K562 (cell line): ENCODE measurements around the gene DCAF7. TPM values are rescaled to one million over a fixed set of nuclear protein-coding genes. Genes with fewer than 3 reads are reported as not detected.

Source experiments
- ATAC-seq: fragments of 200-7000 bp; cut with Tn5 transposase; 3 replicates; pipeline ENCODE4 v1.9.1; 2020; ENCODE audit warnings: moderate library complexity
- BruUV-seq: library from RNA; stranded (reverse); fragments of 400-500 nt; replicated peaks from 2 replicates; lab custom pipeline; 2021; lab: Mats Ljungman, UMichigan
- CTCF ChIA-PET: fragments of 300-600 bp; formaldehyde crosslinking; extraction: SDS; loops from one replicate; lab custom pipeline; 2021; ENCODE audit warnings: low intra/inter-chr PET ratio; lab: Yijun Ruan, JAX
- POLR2A ChIA-PET: fragments of 300-600, 350-650 bp; sonication (Branson Sonifier 250); formaldehyde crosslinking; extraction: SDS; loops from one replicate; lab custom pipeline; 2021; ENCODE audit warnings: antibody characterized with exemption, inconsistent platforms; lab: Yijun Ruan, JAX
- DNase-seq, 4 experiments: peaks; one replicate each; pipeline versions ENCODE4 v3.0.0 to v3.0.0-alpha.2; 2011 to 2018; ENCODE audit warnings: low spot score in 3 of 4, mixed read lengths in 3 of 4; ENCODE audit errors: extremely low read depth in 1 of 4
- FAIRE-seq: peaks from 2 replicates; lab custom pipeline; 2011; peaks lifted over from hg19 to GRCh38; lab: Jason Lieb, UNC
- H2AFZ ChIP-seq: 2 replicates; pipeline ENCODE4 v1.6.0; 2011; ENCODE audit warnings: low read depth, low read length, control low read depth, inconsistent platforms
- H3K27ac ChIP-seq: fragments of 200-600 bp; 3 replicates; pipeline ENCODE4 v1.8.0; 2011; ENCODE audit warnings: low read depth, mild to moderate bottlenecking, control low read depth, inconsistent platforms, low read length, moderate library complexity, mixed read lengths; ENCODE audit errors: extremely low read depth
- H3K27me3 ChIP-seq, 2 experiments: fragments of 300-600 bp in 1 of 2; 2 replicates in 1 of 2; 3 replicates in 1 of 2; pipeline versions ENCODE4 v1.6.0 to v1.8.0; 2011; ENCODE audit warnings: inconsistent platforms in 2 of 2, low read length in 2 of 2, mild to moderate bottlenecking in 1 of 2, mixed read lengths in 1 of 2, moderate library complexity in 1 of 2; ENCODE audit not compliant: control insufficient read depth in 2 of 2, insufficient read depth in 2 of 2
- H3K36me3 ChIP-seq: fragments of 300-600 bp; 3 replicates; pipeline ENCODE4 v1.8.0; 2011; ENCODE audit warnings: mild to moderate bottlenecking, low read length, inconsistent platforms; ENCODE audit not compliant: control insufficient read depth, insufficient read depth
- H3K4me1 ChIP-seq, 2 experiments: fragments of 200-600 bp in 1 of 2; replicated peaks in 1 of 2; 2 replicates in 1 of 2; 3 replicates in 1 of 2; pipeline versions ENCODE4 v1.5.1 to v1.8.0; 2011; ENCODE audit warnings: inconsistent platforms in 2 of 2, low read length in 2 of 2, mild to moderate bottlenecking in 1 of 2, mixed read lengths in 1 of 2, moderate library complexity in 1 of 2; ENCODE audit not compliant: control insufficient read depth in 2 of 2, insufficient read depth in 2 of 2
- H3K4me2 ChIP-seq: 2 replicates; pipeline ENCODE4 v1.6.1; 2011; ENCODE audit warnings: low read length, control low read depth, inconsistent platforms, mixed read lengths; ENCODE audit not compliant: insufficient read depth
- H3K4me3 ChIP-seq: fragments of 200-600 bp; sonication (generic), shearing (Covaris generic); 2 replicates; pipeline ENCODE4 v1.5.1; 2016; ENCODE audit warnings: control low read depth, inconsistent platforms
- H3K79me2 ChIP-seq: fragments of 200-600 bp; 3 replicates; pipeline ENCODE4 v1.8.0; 2011; ENCODE audit warnings: low read length, inconsistent platforms; ENCODE audit not compliant: control insufficient read depth, insufficient read depth
- H3K9ac ChIP-seq, 2 experiments: 2 replicates each; pipeline versions ENCODE4 v1.6.0 to v1.6.1; 2011; ENCODE audit warnings: low read depth in 2 of 2, low read length in 2 of 2, control low read depth in 1 of 2, inconsistent platforms in 1 of 2, mild to moderate bottlenecking in 1 of 2, mixed read lengths in 1 of 2; ENCODE audit not compliant: insufficient read depth in 1 of 2
- H3K9me1 ChIP-seq: one replicate; pipeline ENCODE4 v1.6.0; 2011; ENCODE audit warnings: inconsistent platforms, mild to moderate bottlenecking, low read length, moderate library complexity; ENCODE audit not compliant: control insufficient read depth, insufficient read depth
- H3K9me3 ChIP-seq: replicated peaks from 2 replicates; pipeline ENCODE4 v1.5.1; 2011; ENCODE audit warnings: low read depth, low read length, inconsistent platforms; ENCODE audit not compliant: control insufficient read depth, insufficient read depth
- H4K20me1 ChIP-seq: replicated peaks from 2 replicates; pipeline ENCODE4 v1.6.1; 2011; ENCODE audit warnings: low read length, inconsistent platforms, mixed read lengths; ENCODE audit not compliant: control insufficient read depth, insufficient read depth
- ESRRB ChIP-seq: fragments of 250-450 bp; sonication (Bioruptor Pico); IDR thresholded peaks from 2 replicates; pipeline ENCODE4 v1.5.0; 2020; ENCODE audit warnings: mild to moderate bottlenecking, moderate library complexity, borderline replicate concordance
- FUS ChIP-seq: fragments of 200-400 bp; formaldehyde crosslinking; optimal IDR thresholded peaks from 2 replicates; pipeline ENCODE3; 2017; ENCODE audit warnings: low read depth, low read length
- KAT8 ChIP-seq: fragments of 450-650 bp; IDR thresholded peaks from 2 replicates; pipeline ENCODE4 v1.6.1; 2016; ENCODE audit warnings: low read depth, mild to moderate bottlenecking
- RAD51 ChIP-seq: fragments of 450-650 bp; IDR thresholded peaks from 2 replicates; pipeline ENCODE4 v1.7.1; 2016; ENCODE audit warnings: low read depth, mild to moderate bottlenecking, borderline replicate concordance
- YBX1 ChIP-seq: fragments of 450-650 bp; IDR thresholded peaks from 2 replicates; pipeline ENCODE4 v1.7.1; 2016; ENCODE audit warnings: mild to moderate bottlenecking
- ZNF134 ChIP-seq: fragments of 250-450 bp; sonication (Bioruptor Pico); conservative IDR thresholded peaks from 2 replicates; pipeline ENCODE4 v1.4.0; 2020
- ZNF76 ChIP-seq: fragments of 250-450 bp; sonication (Bioruptor Pico); IDR thresholded peaks from 2 replicates; pipeline ENCODE4 v1.4.0; 2020; ENCODE audit warnings: mild to moderate bottlenecking, moderate library complexity, borderline replicate concordance
- WGBS: fragments of 100-300 bp; shearing (Covaris generic); methylation state at CpG from one replicate; pipeline ENCODE4 v1.1.6; 2016; ENCODE audit warnings: low coverage, mixed read lengths; ENCODE audit not compliant: insufficient coverage; ENCODE audit errors: missing lambda C conversion rate; 5-methylcytosine and 5-hydroxymethylcytosine counted together
- in situ Hi-C: fragments of 300-500 bp; cut with MboI; formaldehyde crosslinking; loops from 4 replicates; pipeline ENCODE4 v1.15.0; 2018; ENCODE audit warnings: inconsistent platforms, mixed read lengths
- intact Hi-C: fragments of 100-400 bp; cut with micrococcal nuclease; formaldehyde crosslinking; loops from 2 replicates; pipeline ENCODE4 v1.14.2; 2022
- polyA plus RNA-seq, 8 experiments: library from polyadenylated mRNA; depleted of rRNA in 4 of 8; stranded (reverse) in 5 of 8; unstranded in 3 of 8; fragments of >200 nt; fragmentation: Nextera tagmentation in 2 of 8; fragmentation: Illumina TruSeq in 1 of 8; extraction: Ambion mirVana in 2 of 8; extraction: Trizol in 1 of 8; gene quantifications; 2 replicates each; pipeline versions ENCODE4 v1.2.1 to v1.2.3, GENCODE V29; 2011 to 2014; ENCODE audit warnings: inconsistent platforms in 1 of 8, missing spikeins in 1 of 8
- total RNA-seq, 7 experiments: library from RNA; depleted of rRNA in 6 of 7; stranded (reverse); fragments of >200 nt in 6 of 7; fragmentation: Illumina TruSeq in 2 of 7; extraction: Trizol in 2 of 7; gene quantifications; 2 replicates each; pipeline versions ENCODE4 v1.2.1 to v1.2.3, GENCODE V29; 2011 to 2021; ENCODE audit warnings: low replicate concordance in 1 of 7
- TF ChIP-seq, protein P1 (sequence below): sonication (generic); formaldehyde crosslinking; IDR thresholded peaks from 2 replicates; pipeline ENCODE4 v1.4.0; 2020; ENCODE audit warnings: mild to moderate bottlenecking, missing genetic modification reagents

The DCAF7 gene
- total and polyA plus RNA-seq, 9 of the 15 experiments (the other 6 are each of a cell fraction or from before 2014, with no cell fraction given): 30.8 to 123 (median 40.2) TPM

GRCh38 chr17:63579633-63580032, 29.4 kb downstream of the DCAF7 start (continued):
- TF ChIP-seq KAT8: no peak
- TF ChIP-seq RAD51: no peak
- no peak for TF ChIP-seq ZNF134 (CRISPR knock-in tag)
- TF ChIP-seq YBX1: no peak
- TF ChIP-seq, protein P1, sequence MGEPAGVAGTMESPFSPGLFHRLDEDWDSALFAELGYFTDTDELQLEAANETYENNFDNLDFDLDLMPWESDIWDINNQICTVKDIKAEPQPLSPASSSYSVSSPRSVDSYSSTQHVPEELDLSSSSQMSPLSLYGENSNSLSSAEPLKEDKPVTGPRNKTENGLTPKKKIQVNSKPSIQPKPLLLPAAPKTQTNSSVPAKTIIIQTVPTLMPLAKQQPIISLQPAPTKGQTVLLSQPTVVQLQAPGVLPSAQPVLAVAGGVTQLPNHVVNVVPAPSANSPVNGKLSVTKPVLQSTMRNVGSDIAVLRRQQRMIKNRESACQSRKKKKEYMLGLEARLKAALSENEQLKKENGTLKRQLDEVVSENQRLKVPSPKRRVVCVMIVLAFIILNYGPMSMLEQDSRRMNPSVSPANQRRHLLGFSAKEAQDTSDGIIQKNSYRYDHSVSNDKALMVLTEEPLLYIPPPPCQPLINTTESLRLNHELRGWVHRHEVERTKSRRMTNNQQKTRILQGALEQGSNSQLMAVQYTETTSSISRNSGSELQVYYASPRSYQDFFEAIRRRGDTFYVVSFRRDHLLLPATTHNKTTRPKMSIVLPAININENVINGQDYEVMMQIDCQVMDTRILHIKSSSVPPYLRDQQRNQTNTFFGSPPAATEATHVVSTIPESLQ (CRISPR knock-in tag): no peak

DNA sequence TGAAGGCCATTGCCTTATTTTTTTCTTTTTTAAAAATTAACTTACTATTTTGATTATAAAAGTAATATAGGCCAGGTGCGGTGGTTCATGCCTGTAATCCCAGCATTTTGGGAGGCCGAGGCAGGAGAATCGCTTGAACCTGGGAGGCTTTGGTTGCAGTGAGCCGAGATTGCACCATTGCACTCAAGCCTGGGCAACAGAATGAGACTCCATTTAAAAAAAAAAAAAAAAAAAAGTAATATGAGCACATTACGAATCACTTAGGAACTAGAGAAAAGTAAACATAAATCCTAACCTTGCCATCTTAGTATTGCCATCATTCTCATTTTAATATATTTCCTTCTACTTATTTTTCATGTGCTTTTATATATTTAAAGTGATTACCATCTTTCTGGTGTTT, 37.5 kb downstream of the DCAF7 start:
- in situ Hi-C loops (no loop called here), intact Hi-C loops (no loop called here)
- BruUV-seq: no TSS peak
- H3K4me3 ChIP-seq: no peak overlapping the region
- H3K27me3 ChIP-seq: no peaks in the 10 kb centered on the region
- WGBS: 98% methylated on average over 5 of the region's 5 CpGs
- no peak overlapping the region for H2AFZ ChIP-seq
- ATAC-seq (no peak), FAIRE-seq (no peak), DNase-seq (no peak)
- no peak for TF ChIP-seq FUS
- no peak for TF ChIP-seq ZNF76
- TF ChIP-seq ESRRB (CRISPR knock-in tag): no peak
- no peak overlapping the region for H3K27ac ChIP-seq
- no peaks in the 10 kb centered on the region for H3K4me1 ChIP-seq
- peaks cover 8% of the 10 kb centered on the region; the same call in 1 of the 2 replicates for H4K20me1 ChIP-seq
- no peak overlapping the region for H3K9ac ChIP-seq
- no peaks in the 10 kb centered on the region for H3K79me2 ChIP-seq
- ChIA-PET CTCF (no interaction called here), POLR2A (interaction anchor here (1.4 kb wide), 1 partner anchor 14 kb away, joined by 5 read pairs; the partner anchor contains the start of gene TACO1)
- peaks cover 82% of the 10 kb centered on the region for H3K36me3 ChIP-seq
- H3K4me2 ChIP-seq: no peak overlapping the region
- no peaks in the 10 kb centered on the region for H3K9me1 ChIP-seq
- no peaks in the 10 kb centered on the region for H3K9me3 ChIP-seq
